H9 (cell line): ENCODE measurements around the gene SSR3. TPM values are rescaled to one million over a fixed set of nuclear protein-coding genes. Genes with fewer than 3 reads are reported as not detected.

Source experiments
- DNase-seq: peaks from one replicate; pipeline ENCODE4 v3.0.0-alpha.2; 2017
- H2AFZ ChIP-seq: one replicate; pipeline ENCODE4 v1.6.1; 2013; ENCODE audit warnings: mild to moderate bottlenecking, low read length, control low read depth, moderate library complexity
- H2AK5ac ChIP-seq: 2 replicates; pipeline ENCODE4 v1.6.1; 2013; ENCODE audit warnings: low read length, control low read depth, mixed read lengths; ENCODE audit not compliant: insufficient read length
- H2BK120ac ChIP-seq: one replicate; pipeline ENCODE4 v1.6.1; 2013; ENCODE audit warnings: low read depth, mild to moderate bottlenecking, low read length, control low read depth, inconsistent platforms; ENCODE audit not compliant: poor library complexity, severe bottlenecking
- H2BK12ac ChIP-seq: 2 replicates; pipeline ENCODE4 v1.6.1; 2013; ENCODE audit warnings: low read length, control low read depth, mixed read lengths, low read depth; ENCODE audit not compliant: insufficient read length
- H2BK15ac ChIP-seq: 2 replicates; pipeline ENCODE4 v1.6.1; 2013; ENCODE audit warnings: low read depth, low read length, control low read depth
- H2BK20ac ChIP-seq: one replicate; pipeline ENCODE4 v1.6.1; 2013; ENCODE audit warnings: low read depth, mild to moderate bottlenecking, low read length, control low read depth, inconsistent platforms; ENCODE audit not compliant: poor library complexity, severe bottlenecking
- H2BK5ac ChIP-seq: 2 replicates; pipeline ENCODE4 v1.6.1; 2013; ENCODE audit warnings: low read length, control low read depth, mixed read lengths; ENCODE audit not compliant: insufficient read length
- H3K14ac ChIP-seq: 2 replicates; pipeline ENCODE4 v1.6.1; 2013; ENCODE audit warnings: low read length, control low read depth; ENCODE audit not compliant: insufficient read depth
- H3K18ac ChIP-seq: 2 replicates; pipeline ENCODE4 v1.6.1; 2013; ENCODE audit warnings: low read depth, mild to moderate bottlenecking, mixed read lengths, low read length, control low read depth; ENCODE audit not compliant: insufficient read length
- H3K23ac ChIP-seq: 2 replicates; pipeline ENCODE4 v1.6.1; 2013; ENCODE audit warnings: low read length, control low read depth, mixed read lengths, low read depth; ENCODE audit not compliant: insufficient read length
- H3K23me2 ChIP-seq: 2 replicates; pipeline ENCODE4 v1.6.1; 2013; ENCODE audit warnings: low read depth, mild to moderate bottlenecking, mixed read lengths, low read length, control low read depth; ENCODE audit not compliant: insufficient read length, poor library complexity, severe bottlenecking
- H3K27ac ChIP-seq: 2 replicates; pipeline ENCODE4 v1.5.1; 2013; ENCODE audit warnings: low read length, control low read depth, mixed read lengths, low read depth; ENCODE audit not compliant: insufficient read length
- H3K27me3 ChIP-seq: 2 replicates; pipeline ENCODE4 v1.6.1; 2013; ENCODE audit warnings: low read length, control low read depth, inconsistent platforms; ENCODE audit not compliant: insufficient read depth
- H3K4ac ChIP-seq: 2 replicates; pipeline ENCODE4 v1.6.1; 2013; ENCODE audit warnings: low read depth, mild to moderate bottlenecking, control low read depth, inconsistent platforms, low read length, moderate library complexity
- H3K4me1 ChIP-seq: 2 replicates; pipeline ENCODE4 v1.6.1; 2013; ENCODE audit warnings: low read length, control low read depth, inconsistent platforms; ENCODE audit not compliant: insufficient read depth
- H3K4me2 ChIP-seq: 2 replicates; pipeline ENCODE4 v1.6.1; 2013; ENCODE audit warnings: low read length, control low read depth, mixed read lengths; ENCODE audit not compliant: insufficient read length, insufficient read depth
- H3K56ac ChIP-seq: 2 replicates; pipeline ENCODE4 v1.6.1; 2013; ENCODE audit warnings: low read depth, mild to moderate bottlenecking, mixed read lengths, low read length, control low read depth; ENCODE audit not compliant: insufficient read length
- H3K79me1 ChIP-seq: 2 replicates; pipeline ENCODE4 v1.6.1; 2013; ENCODE audit warnings: low read depth, mild to moderate bottlenecking, moderate library complexity, low read length, control low read depth, inconsistent platforms; ENCODE audit not compliant: insufficient read depth, poor library complexity, severe bottlenecking
- H3K79me2 ChIP-seq: 2 replicates; pipeline ENCODE4 v1.6.1; 2013; ENCODE audit warnings: low read length, control low read depth, inconsistent platforms; ENCODE audit not compliant: insufficient read depth
- H3K9ac ChIP-seq: 2 replicates; pipeline ENCODE4 v1.6.1; 2013; ENCODE audit warnings: low read length, control low read depth, mixed read lengths; ENCODE audit not compliant: insufficient read length; ENCODE audit errors: extremely low read depth
- H3K9me3 ChIP-seq: one replicate; pipeline ENCODE4 v1.6.1; 2013; ENCODE audit warnings: low read depth, low read length, inconsistent platforms; ENCODE audit not compliant: control insufficient read depth
- H3T11ph ChIP-seq: one replicate; pipeline ENCODE4 v1.6.1; 2013; ENCODE audit warnings: mild to moderate bottlenecking, low read length, control low read depth, inconsistent platforms
- H4K20me1 ChIP-seq: one replicate; pipeline ENCODE4 v1.6.1; 2013; ENCODE audit not compliant: control insufficient read depth, insufficient read length, insufficient read depth
- H4K5ac ChIP-seq: 2 replicates; pipeline ENCODE4 v1.6.1; 2013; ENCODE audit warnings: low read depth, mild to moderate bottlenecking, mixed read lengths, low read length, control low read depth; ENCODE audit not compliant: insufficient read length
- H4K8ac ChIP-seq: replicated peaks from 2 replicates; pipeline ENCODE4 v1.6.1; 2013; ENCODE audit warnings: low read length, control low read depth, mixed read lengths, low read depth; ENCODE audit not compliant: insufficient read length
- H4K91ac ChIP-seq: 2 replicates; pipeline ENCODE4 v1.6.1; 2013; ENCODE audit warnings: low read depth, mild to moderate bottlenecking, moderate library complexity, mixed read lengths, low read length, control low read depth; ENCODE audit not compliant: insufficient read length
- H3K27ac Mint-ChIP-seq, 3 experiments: 2 replicates in 2 of 3; 3 replicates in 1 of 3; pipeline ENCODE4 v1.8.0; 2020 to 2021; ENCODE audit warnings: mixed read lengths in 3 of 3, mild to moderate bottlenecking in 1 of 3, moderate library complexity in 1 of 3
- H3K27me3 Mint-ChIP-seq: 2 replicates; pipeline ENCODE4 v1.8.0; 2021; ENCODE audit warnings: low read depth, mild to moderate bottlenecking, moderate library complexity, mixed read lengths
- H3K36me3 Mint-ChIP-seq, 3 experiments: 2 replicates in 2 of 3; 3 replicates in 1 of 3; pipeline ENCODE4 v1.8.0; 2020 to 2021; ENCODE audit warnings: low read depth in 3 of 3, mixed read lengths in 3 of 3; ENCODE audit not compliant: insufficient read depth in 1 of 3
- H3K4me1 Mint-ChIP-seq, 2 experiments: 2 replicates each; pipeline ENCODE4 v1.8.0; 2020; ENCODE audit warnings: mixed read lengths in 2 of 2
- H3K4me3 Mint-ChIP-seq, 2 experiments: 2 replicates in 1 of 2; 3 replicates in 1 of 2; pipeline ENCODE4 v1.8.0; 2020 to 2021; ENCODE audit warnings: mild to moderate bottlenecking in 2 of 2, mixed read lengths in 2 of 2, moderate library complexity in 1 of 2
- H3K9me3 Mint-ChIP-seq, 2 experiments: 2 replicates in 1 of 2; 3 replicates in 1 of 2; pipeline ENCODE4 v1.8.0; 2020; ENCODE audit warnings: mild to moderate bottlenecking in 2 of 2, mixed read lengths in 2 of 2, moderate library complexity in 1 of 2
- CTCF ChIP-seq: fragments of 200-600 bp; sonication (generic); conservative IDR thresholded peaks from 3 replicates; pipeline ENCODE4 v1.8.0; 2021; ENCODE audit warnings: antibody characterized with exemption, mild to moderate bottlenecking
- WGBS: extraction: QIAGEN DNeasy Blood & Tissue Kit; methylation state at CpG from one replicate; pipeline ENCODE4 v1.1.7; 2013; ENCODE audit warnings: missing lambda C conversion rate, low lambda C conversion rate, mixed read lengths; ENCODE audit not compliant: insufficient read length; ENCODE audit errors: extremely low coverage; 5-methylcytosine and 5-hydroxymethylcytosine counted together
- total RNA-seq: library from RNA; stranded (reverse); gene quantifications from 2 replicates; pipeline ENCODE4 v1.2.1, GENCODE V29; 2021

The SSR3 gene
- total RNA-seq, 1 experiment from 2014 or later = 177 TPM

GRCh38 chr3:156554515-156554841, 439 bp downstream of the SSR3 start:
- Histone ChIP-seq H2BK12ac (no peak overlapping the region), H3K79me1 (no peaks in the 10 kb centered on the region), H3K4me2 (peak overlapping the region; percentile 99), H3K56ac (peak overlapping the region; percentile 47), H3K14ac (peak overlapping the region; percentile 99), H3K9ac (peak overlapping the region; percentile 100), H2BK20ac (no peak overlapping the region), H4K91ac (no peak overlapping the region), H3K79me2 (peaks cover 26% of the 10 kb centered on the region; the same call in 1 of the 2 replicates), H3K23ac (no peak overlapping the region), H3K4ac (no peak overlapping the region), H4K20me1 (no peaks in the 10 kb centered on the region), H3K27me3 (no peaks in the 10 kb centered on the region), H2AK5ac (no peak overlapping the region), H3K4me1 (no peaks in the 10 kb centered on the region), H2AFZ (no peak overlapping the region), H3K27ac (peak overlapping the region; percentile 0), H4K5ac (peak overlapping the region; percentile 79), H3K18ac (peak overlapping the region; percentile 93), H4K8ac (no peak overlapping the region), H3T11ph (no peak overlapping the region), H2BK15ac (no peak overlapping the region), H3K9me3 (no peaks in the 10 kb centered on the region), H2BK5ac (peak overlapping the region; percentile 82), H2BK120ac (no peak overlapping the region), H3K23me2 (peaks cover 9% of the 10 kb centered on the region)
- DNase-seq = no peak
- Mint-ChIP-seq H3K36me3 (peaks cover 26 to 39% (median 36%) of the 10 kb centered on the region in 3 experiments; a peak in 6 of 7 replicates), H3K9me3 (no peaks in the 10 kb centered on the region), H3K27ac (peak overlapping the region; percentile 51 to 99 (median 98); a peak in 5 of 7 replicates), H3K27me3 (no peaks in the 10 kb centered on the region), H3K4me1 (peaks cover 22% of the 10 kb centered on the region in 2 experiments), H3K4me3 (peak overlapping the region; percentile 96 to 98)
- WGBS = no CpG with 5 or more reads among the region's 11 CpGs
- TF ChIP-seq CTCF = no peak
